ENCODE measurements around the gene FLAD1. TPM values are rescaled to one million over a fixed set of nuclear protein-coding genes. Genes with fewer than 3 reads are reported as not detected.

The FLAD1 gene
- polyA plus RNA-seq, 3 donors: 26.1 to 34.1 (median 31.6) TPM

- no peak for DNase-seq (ENCODE audit: extremely low read depth in 1 of 11, low read depth in 9 of 11, low spot score in 4 of 11)
Observed at GRCh38 chr1:154945160-154945961, 37.8 kb upstream of the FLAD1 start.

- DNase-seq (ENCODE audit: extremely low read depth in 1 of 11, low read depth in 9 of 11, low spot score in 4 of 11): no peak
Observed at GRCh38 chr1:154945962-154946850, 36.9 kb upstream of the FLAD1 start.

- no peak for DNase-seq (ENCODE audit: extremely low read depth in 1 of 11, low read depth in 9 of 11, low spot score in 4 of 11)
Observed at GRCh38 chr1:154948079-154948478, 35.1 kb upstream of the FLAD1 start.

GRCh38 chr1:154951901-154952657, 31.1 kb upstream of the FLAD1 start:
- no peak for DNase-seq (ENCODE audit: extremely low read depth in 1 of 11, low read depth in 9 of 11, low spot score in 4 of 11)

GRCh38 chr1:154952664-154953063, 30.5 kb upstream of the FLAD1 start:
- no peak for DNase-seq (ENCODE audit: extremely low read depth in 1 of 11, low read depth in 9 of 11, low spot score in 4 of 11)

GRCh38 chr1:154953611-154954038, 29.5 kb upstream of the FLAD1 start:
- no peak for DNase-seq (ENCODE audit: extremely low read depth in 1 of 11, low read depth in 9 of 11, low spot score in 4 of 11)

- no peak for DNase-seq (ENCODE audit: extremely low read depth in 1 of 11, low read depth in 9 of 11, low spot score in 4 of 11)
Observed at GRCh38 chr1:154954541-154954940, 28.6 kb upstream of the FLAD1 start.

GRCh38 chr1:154955039-154955717, 28.0 kb upstream of the FLAD1 start:
- peak in 3 of 11 donors; percentile 71 to 77 (median 72) for DNase-seq (ENCODE audit: extremely low read depth in 1 of 11, low read depth in 9 of 11, low spot score in 4 of 11)

- DNase-seq (ENCODE audit: extremely low read depth in 1 of 11, low read depth in 9 of 11, low spot score in 4 of 11): peak in 10 of 11 donors; percentile 89 to 98 (median 94)
Observed at GRCh38 chr1:154955718-154956543, 27.2 kb upstream of the FLAD1 start, which contains the start of gene PBXIP1. Gene PBXIP1, minus strand, starts transcription at chr1:154956099. Its CDS starts 2,378 bp downstream, at chr1:154953721.

- DNase-seq (ENCODE audit: extremely low read depth in 1 of 11, low read depth in 9 of 11, low spot score in 4 of 11): no peak
Observed at GRCh38 chr1:154956544-154956941, 26.6 kb upstream of the FLAD1 start.

GRCh38 chr1:154957091-154957657, 26.0 kb upstream of the FLAD1 start:
- no peak for DNase-seq (ENCODE audit: extremely low read depth in 1 of 11, low read depth in 9 of 11, low spot score in 4 of 11)

GRCh38 chr1:154958036-154958435, 25.1 kb upstream of the FLAD1 start:
- no peak for DNase-seq (ENCODE audit: extremely low read depth in 1 of 11, low read depth in 9 of 11, low spot score in 4 of 11)

GRCh38 chr1:154958681-154959425, 24.3 kb upstream of the FLAD1 start:
- DNase-seq (ENCODE audit: extremely low read depth in 1 of 11, low read depth in 9 of 11, low spot score in 4 of 11): no peak

GRCh38 chr1:154959426-154959780, 23.7 kb upstream of the FLAD1 start:
- DNase-seq (ENCODE audit: extremely low read depth in 1 of 11, low read depth in 9 of 11, low spot score in 4 of 11): no peak

GRCh38 chr1:154960446-154961136, 22.6 kb upstream of the FLAD1 start:
- DNase-seq (ENCODE audit: extremely low read depth in 1 of 11, low read depth in 9 of 11, low spot score in 4 of 11): no peak
